ELF-1 (cell line): ENCODE data around the gene NFIA.
"Not testable (repeated sequence)": the region's sequence is repeated elsewhere in the genome, so short reads cannot be mapped to it uniquely, and the experiment has no call there.

Experiments used
- DNase-seq: peaks from one replicate; pipeline ENCODE4 v3.0.0-alpha.2; 2016; ENCODE audit warnings: low read depth, low spot score

The NFIA gene

DNA sequence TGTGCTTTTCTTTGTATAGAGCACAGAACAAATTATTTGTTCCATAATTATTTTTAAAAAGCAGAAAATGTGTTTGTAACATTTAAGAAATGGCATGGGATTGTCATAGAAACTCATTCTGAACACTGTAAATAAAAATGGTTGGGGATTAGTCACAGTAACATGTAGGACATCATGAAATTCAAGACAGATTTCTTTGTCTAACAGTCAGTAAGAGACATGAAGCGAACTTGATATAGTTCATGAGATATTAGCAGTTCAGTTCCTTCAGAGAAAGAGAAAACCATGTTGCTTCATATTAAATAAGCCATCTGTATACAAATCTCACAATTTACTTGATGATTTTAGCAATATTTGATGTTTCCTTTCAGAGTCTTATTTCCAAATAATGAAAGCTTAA is 19.7 kb downstream of the NFIA start:
- DNase-seq, result no peak

DNA sequence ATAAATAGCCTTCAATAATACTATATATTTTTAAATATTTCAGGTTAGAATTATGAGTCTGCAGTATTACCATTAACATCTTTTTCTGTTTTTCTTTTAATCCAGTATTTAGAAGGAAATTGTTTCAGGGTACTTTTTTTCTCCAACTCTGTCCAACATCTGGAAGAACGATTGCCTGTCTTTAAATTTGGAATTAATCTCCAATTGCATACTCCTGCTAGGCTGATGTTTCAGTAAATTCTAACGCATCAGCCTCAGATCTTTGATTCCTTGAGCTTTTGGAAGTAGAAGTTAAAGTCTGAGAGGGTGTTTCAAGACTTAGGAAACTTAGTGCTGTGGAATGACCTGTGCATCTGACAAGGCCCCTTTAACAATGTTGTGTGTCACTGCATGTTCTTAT is 20.3 kb downstream of the NFIA start:
- no peak for DNase-seq

DNA sequence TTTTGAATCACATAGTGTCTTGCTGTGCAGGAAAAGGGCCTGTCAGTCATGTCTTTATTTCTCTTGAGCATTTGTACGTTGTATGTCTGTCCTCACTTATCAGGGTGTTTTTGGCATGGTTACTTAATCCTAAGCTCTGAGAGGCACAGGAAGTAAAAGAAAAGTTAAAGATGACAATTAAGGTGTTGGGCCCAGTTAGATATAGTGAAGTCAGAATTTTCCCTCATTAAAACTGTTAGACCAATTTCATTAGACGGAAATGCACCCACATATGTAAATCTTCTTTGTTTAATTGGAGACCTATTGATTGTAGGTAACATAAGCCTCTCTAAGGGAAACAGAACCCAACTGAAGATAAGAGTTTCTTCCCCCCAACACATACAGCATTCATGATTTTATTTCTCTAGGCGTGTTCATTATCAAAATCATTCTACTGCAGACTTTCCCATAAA is 21.9 kb downstream of the NFIA start:
- DNase-seq, result no peak

DNA sequence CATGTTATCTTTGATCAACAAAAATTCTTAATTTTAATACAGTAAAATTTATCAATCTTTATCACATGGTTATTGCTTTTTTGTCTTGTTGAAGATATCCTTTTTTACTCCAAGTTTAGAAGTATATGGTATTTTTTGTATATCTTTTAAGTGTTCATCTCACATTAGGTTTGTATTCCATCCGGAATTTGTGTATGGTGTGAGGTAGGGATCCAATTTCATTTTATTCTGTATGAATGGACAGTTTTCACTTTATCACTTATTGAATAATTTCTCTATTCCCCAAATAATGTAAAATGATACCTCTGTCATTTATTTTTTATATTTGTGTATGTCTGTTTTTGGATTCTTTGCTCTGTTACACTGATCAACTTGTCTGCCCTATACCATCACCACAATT is 25.3 kb downstream of the NFIA start:
- no peak for DNase-seq

DNA sequence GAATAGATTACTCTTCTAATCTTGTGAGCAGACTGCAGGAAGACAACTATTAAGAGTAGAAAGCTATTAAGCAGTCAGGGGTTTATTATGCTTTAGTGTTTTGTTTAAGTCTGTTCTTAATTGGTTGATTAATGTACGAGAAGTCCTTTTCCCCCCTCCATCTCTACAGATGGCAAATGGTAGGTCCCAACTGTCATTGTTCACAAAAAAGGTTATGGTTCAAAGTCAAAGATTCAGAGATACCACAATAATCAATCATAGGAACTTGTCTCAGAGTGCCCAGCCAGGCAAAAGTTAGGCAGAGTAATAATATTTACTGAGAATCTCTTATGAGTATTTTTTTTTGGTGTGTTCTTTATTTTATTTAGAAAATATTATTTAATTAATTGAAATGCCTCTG is 26.8 kb downstream of the NFIA start:
- DNase-seq, result no peak

DNA sequence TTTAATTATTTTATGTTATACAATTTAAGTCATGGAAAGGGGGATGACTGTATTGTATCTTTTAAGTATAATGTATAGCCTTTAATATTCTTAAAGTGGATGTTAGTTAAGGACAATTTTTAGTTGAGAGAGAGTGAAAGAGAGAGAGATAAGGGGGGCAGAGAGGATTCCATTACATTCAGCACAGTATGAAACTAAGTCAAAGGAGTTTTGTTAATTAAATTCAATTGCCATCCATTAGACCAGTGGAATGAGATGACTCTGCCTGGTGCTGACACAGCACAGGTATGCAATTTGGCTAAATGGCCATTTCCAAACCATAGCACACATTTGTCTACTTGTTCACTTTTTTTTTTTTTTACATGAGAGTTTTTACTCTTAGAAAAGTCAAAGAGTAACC is 27.5 kb downstream of the NFIA start:
- DNase-seq, result no peak

DNA sequence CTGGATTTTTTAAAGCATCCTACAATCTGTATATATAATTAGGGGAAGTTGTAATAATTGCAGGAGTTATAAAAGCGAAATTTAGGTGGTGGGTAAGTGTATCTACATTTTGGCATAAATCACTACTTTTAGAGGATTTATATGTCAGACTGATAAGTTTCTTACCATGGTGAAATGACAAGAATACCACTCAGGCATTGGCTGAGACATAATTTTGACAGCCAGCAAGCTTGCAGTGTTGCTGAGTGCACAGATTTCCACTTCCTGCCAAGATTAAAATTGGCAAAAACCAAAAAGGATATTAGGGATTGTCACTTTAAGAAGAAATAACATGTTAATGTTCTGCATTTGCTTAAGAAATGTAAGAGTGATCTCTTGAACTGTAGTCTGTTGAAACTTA is 28.2 kb downstream of the NFIA start:
- no peak for DNase-seq

DNA sequence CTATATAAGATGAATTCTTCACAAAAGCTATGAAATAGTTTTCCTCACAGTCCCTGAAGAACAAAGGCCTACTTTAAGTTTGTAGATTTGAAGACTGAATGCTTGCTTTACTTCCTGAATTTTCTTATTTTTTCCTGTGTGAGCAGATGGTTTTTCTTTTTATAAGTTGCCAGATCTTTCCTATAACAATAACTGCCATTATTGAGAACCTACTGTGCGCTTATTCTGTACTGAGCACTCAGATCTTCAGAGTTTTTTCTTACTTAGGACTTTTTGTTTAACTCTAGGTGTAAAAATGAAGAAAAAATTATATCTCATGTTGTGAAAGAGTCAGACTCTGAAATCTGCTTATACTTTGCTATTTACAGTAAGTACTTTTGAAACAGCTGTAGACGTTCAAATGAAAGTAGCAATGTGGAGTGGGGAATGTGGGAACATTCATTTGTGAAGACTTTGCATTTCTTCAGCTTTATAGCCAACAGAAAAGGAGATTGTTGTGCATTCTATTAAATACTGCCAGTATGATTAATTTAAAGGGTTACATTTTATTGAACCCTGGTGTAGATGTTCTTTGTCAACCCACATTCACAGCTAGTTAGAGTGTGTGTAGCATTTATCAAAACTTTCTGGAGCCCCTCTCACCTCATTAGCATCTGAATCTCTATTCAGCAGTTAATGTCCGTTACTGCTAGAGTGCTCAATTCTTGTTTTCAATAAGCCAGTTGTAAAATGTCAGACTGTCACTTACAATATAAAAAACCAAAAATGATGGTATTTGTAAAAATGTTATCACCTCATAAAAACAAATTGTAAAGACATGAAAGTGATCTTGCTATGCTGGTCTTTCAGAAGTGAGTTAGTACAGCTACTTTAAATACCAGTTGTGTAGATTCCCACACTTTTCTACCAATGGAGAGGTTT is 29.0 kb downstream of the NFIA start:
- DNase-seq, result no peak

DNA sequence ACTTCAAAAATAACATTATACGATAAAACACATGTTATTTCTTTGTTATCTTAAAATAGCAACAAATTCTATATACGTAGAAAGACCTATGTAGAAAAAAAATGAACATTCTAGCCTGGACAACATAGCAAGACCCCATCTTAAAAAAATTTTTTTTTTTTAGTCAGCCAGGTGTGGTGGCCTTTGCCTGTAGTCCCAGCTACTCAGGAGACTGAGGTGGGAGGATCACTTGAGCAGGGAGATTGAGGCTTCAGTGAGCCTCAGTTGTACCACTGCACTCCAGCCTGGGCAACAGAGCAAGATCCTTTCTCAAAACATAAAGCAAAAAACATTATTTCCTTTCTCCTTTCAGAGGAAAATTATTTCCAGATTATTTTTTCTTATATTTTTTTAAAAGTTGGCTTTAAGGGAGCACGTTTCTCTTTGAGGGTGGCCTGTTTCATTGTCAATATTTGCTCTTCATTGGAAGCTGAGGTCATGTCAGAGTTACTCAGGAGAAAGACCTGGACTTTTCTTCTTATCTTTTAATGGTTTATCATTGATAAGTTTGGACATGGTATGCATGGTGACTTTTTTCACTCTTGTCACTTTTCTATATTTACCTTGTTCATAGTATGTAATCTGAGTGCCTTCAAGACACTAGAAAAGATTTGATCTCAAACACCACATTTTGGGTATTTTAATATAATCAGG is 32.0 kb downstream of the NFIA start:
- DNase-seq, result no peak

DNA sequence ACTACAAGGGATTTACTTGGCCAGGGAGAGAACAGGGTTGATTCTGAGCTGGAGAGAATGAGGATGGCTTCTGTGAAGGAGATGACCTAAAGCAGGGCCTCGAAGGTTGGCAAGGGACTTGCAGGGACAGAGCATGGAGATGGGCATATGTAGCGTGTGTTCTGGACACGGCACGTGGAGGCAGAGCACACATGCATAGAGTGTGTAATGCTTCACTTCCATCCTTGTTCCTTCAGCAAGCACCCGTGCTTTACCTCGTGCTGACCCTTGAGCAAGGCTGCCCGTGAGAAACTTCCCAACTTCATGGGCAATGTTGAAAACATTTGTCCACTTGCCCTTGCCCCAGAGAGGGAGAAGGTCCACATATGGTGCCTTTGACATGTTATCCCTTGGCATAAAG is 33.1 kb downstream of the NFIA start:
- DNase-seq, result no peak

DNA sequence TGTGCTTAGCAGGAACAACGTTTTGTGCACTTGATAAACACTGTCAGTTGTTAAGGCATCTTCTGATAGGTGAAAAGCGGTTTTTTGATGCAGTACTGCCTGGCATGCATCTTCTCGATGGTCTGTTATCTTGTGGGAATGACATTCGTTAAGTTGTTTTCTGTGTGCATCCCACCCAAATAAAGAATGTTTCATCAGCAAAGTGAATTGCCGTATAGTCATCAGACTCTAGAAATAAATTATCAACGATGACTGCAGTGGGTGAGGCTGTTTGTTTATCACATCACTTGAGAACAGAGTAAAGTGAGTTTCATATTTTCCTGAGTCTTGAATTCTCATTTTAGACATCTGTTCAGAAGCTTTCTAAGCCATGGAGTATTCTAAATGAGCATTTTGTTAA is 34.1 kb downstream of the NFIA start:
- DNase-seq, result no peak

DNA sequence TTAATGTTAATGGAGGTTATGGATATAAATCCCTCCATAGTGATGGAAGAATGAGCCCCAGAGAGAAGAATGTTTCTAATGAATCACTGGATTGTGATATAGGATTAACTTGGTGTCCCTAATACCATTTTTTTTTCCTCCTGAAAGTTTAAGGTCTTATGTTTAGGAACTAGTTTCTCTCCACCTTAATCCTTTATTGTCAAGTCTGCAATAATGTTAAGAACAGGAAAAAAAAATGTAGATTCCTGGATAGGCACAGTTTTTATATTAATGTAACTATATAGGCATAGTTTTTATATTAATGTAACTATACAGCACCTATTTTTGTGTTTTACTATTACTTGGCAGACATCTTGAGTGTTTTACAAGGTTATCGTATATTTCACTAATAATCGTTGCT is 34.9 kb downstream of the NFIA start:
- DNase-seq, result no peak

DNA sequence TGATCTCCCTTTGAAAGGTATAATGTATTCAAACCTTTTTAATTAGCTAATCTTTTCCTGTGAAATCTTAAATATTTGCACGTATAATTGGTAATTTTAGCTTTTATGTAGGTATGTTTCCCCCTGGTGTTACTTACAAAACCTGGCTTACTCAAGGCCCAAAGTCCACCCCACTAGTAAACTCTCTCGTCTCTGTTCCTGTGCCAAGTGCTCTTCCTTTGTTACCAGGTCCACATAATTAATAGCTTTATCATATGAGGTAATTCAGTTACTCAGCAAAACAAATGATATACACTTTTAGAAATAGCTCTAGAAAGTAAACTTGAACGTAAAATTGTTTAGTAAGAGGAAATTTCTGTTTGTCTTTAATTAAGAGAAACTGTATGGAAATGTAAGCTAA is 36.7 kb downstream of the NFIA start:
- no peak for DNase-seq

DNA sequence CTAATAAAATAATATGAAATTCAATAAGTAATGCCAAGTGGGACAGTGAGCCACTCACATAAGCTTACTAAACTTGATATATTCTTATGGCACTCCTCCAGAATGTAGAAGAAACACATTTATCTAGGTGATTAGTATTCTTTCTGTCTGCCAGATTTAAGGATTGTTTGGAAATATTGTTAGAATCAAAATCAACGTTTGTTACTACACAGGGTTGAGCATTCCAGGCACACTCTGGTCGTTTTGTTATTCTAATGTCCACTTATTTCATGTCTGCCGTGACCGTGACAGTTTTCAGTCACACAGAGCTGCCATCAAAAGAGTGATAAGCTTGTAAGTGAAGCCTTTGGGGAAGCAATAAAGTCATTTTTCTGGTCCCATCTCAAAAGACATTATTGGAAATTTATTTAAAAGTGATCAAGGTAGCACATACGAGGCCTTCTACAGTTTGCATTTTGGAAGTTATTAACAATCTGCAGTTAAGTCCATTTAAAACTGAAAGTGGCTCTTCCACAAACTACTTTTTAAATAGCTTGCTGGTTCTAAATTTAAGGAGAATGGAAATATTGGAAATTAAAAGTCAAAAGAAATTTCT is 38.0 kb downstream of the NFIA start:
- no peak for DNase-seq

DNA sequence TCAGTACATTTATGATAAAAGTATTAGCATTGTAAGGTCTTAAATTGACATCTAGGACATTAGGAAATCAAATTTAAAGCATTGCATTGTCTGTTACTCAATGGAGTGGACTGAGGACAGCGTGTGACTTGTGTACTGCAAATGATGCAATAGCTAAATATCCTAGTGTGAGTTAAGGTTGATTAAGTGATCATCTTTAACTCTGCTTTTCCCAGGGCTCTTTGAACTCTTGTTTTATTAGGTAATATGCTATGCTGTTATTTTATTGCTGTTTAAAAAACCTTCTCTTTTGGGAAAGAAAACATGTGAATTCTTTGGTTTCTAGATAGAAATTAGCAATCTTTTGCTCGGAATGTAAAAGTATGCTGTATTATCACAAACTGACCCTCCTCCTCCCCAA is 38.6 kb downstream of the NFIA start:
- no peak for DNase-seq

DNA sequence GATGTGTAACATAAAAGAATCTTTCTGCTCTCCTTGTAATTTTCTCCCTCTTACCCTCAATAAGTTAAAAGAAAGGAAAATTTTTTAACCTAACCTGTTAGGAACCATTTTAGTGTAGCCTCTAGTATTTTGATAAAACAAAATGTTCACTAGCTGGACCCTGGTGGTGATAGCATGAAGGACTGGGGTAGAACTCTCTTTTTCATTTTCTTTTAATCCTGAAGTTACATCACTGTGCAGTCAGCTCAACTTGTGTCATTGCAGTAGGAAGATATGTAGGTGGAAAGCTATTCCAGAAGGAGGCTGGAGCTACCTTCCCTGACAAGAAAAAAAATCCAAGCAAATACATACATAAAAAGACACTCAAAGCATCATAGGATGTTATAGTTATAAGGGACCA is 39.3 kb downstream of the NFIA start:
- no peak for DNase-seq

DNA sequence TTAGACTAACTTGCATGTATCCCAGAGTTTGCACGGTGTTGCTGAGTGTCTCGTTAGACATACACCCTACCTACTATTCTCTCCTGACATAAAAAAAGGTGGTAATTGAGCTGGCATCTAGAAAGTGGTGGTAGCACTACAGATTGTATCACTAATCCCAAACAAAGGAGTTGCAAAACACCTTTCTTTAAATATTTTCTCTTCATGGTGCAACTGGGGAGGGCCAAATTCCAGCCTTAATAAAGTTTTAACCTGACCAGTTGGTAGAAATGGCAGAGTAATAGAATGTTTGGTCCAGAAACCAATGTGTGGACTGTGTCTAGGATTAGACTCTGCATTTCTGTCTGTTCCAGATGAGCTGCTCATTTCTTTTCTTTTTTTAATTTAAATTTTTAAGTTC is 40.0 kb downstream of the NFIA start:
- no peak for DNase-seq

DNA sequence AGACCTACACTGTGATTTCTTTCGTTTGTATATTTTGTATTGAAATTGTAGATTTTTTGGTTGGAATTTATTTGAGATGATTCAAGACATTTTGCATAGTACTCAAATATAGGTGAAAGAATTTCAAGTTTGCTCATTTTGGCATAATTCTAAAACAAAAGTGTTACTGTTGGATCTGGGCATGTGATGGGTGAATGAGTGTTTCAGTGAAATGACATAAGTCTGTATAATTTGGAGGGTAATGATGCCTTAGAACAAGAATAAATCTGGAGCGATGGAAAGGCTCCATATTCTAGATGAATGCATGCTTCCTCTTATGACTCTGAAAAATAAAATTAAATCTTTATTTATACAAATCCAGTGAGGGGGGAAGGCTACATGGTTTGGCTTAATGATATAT is 41.0 kb downstream of the NFIA start:
- DNase-seq, result no peak

DNA sequence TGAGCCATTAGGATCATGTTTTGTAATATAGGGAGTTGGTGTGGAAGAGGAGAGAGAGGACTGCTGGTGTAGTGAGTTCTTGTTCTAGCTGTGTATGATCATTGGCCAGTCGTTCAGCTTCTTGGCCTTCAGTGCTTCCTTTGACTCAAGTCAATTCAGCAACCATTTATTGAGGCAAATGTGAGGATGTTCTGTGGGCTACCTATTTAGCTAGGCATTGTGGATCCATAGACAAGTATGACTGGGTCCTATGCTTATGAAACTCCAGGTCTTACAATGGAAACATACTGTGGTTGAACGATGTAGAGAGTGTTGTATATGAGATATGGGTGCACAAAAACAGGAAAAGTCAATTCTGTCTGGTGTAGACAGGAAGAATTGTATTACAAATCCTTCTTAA is 41.7 kb downstream of the NFIA start:
- DNase-seq, result no peak

DNA sequence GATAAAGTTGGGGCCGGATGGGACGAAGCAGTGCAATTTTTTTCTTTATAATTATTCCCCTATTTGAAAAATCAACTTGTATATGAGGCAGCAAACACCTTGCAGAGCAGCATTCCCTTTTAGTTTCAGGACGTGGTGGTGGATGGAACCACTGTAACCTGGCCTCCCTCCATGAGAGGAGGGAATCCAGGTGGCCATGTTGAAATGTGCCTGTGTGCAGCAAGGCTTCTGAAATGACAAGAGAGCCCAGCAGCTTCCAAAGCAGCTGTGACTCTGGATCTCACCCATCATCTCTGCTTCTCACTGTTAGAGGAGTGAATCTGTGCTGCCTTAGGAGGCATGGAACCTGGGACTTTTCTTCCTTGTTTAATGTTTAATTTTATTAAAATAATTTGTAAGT is 42.3 kb downstream of the NFIA start:
- DNase-seq, result no peak

DNA sequence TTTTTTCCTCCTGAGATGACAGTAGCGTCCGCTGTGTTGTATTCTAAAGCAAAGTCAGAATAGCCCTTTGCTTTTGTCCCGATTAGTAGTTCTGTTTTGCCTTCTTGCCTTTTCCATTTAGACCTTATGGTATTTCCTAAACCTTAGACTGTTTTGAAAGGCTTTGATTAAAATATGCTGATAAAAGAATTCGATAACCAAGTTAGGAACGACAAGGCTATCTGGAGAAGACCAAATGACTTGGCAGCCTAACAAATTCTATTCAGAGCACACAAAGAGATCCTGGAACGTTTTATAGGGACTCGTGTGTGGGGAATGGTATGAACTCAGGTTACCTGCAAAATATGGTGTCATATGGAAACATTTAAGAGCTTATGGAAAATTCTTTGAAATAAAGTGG is 42.9 kb downstream of the NFIA start:
- no peak for DNase-seq

DNA sequence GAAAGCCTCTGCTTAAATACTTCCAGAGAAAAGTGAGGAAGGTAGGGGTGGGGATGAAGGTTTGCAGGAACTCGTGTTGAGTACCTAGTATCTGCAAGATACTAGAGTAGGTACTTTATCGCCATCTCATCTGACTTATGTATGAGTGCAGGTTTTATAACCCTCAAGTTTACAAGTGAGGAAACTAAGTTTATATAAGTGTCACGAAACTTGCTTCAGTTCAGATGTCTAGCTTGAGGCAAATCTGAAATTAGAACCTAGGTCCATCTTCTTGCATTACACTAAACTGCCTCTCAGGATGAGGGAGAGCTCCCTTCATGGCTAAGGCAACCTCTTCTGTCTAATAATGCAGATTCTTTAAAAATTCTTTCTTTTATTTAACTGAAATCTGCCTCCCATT is 43.5 kb downstream of the NFIA start:
- no peak for DNase-seq

DNA sequence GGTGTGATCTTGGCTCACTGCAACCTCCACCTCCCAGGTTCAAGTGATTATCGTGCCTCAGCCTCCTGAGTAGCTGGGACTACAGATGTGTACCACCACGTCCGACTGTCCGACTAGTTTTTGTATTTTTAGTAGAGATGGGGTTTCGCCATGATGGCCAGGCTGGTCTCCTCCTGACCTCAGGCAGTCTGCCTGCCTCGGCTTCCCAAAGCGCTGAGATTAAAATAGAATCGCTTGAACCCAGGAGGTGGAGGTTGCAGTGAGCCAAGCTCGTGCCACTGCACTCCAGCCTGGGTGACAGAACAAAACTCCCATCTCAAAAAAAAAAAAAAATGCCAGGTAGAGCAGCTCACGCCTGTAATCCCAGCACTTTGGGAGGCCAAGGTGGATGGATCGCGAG is 44.5 kb downstream of the NFIA start:
- DNase-seq, result not testable (repeated sequence)
